A673 (cell line): Measurements from ENCODE around the gene ADAMTS10. TPM values are rescaled to one million over a fixed set of nuclear protein-coding genes. Genes with fewer than 3 reads are reported as not detected.

Experiments
- BruUV-seq: library from RNA; stranded (reverse); fragments of 400-500 nt; replicated peaks from 2 replicates; lab custom pipeline; 2021; lab: Mats Ljungman, UMichigan
- CTCF ChIA-PET: fragments of 300-600 bp; sonication (Branson Sonifier 250); formaldehyde crosslinking; loops from one replicate; lab custom pipeline; 2022; ENCODE audit warnings: antibody characterized with exemption; lab: Charles Lee
- POLR2A ChIA-PET: fragments of 300-600 bp; sonication (Branson Sonifier 250); formaldehyde crosslinking; loops from one replicate; lab custom pipeline; 2022; ENCODE audit warnings: antibody characterized with exemption; ENCODE audit not compliant: low non-redundant PET; lab: Charles Lee
- DNase-seq: peaks from one replicate; pipeline ENCODE4 v3.0.0-alpha.2; 2015; ENCODE audit warnings: low spot score
- H3K27ac ChIP-seq: fragments of 200-600 bp; sonication (generic); 2 replicates; pipeline ENCODE4 v1.5.1; 2016; ENCODE audit warnings: mixed run types, low read depth, mild to moderate bottlenecking, mixed read lengths, antibody characterized with exemption, low read length; ENCODE audit not compliant: poor library complexity, severe bottlenecking
- H3K27me3 ChIP-seq: fragments of 200-600 bp; sonication (generic); replicated peaks from 2 replicates; pipeline ENCODE4 v1.6.1; 2017; ENCODE audit warnings: mixed run types, low read depth, mild to moderate bottlenecking, mixed read lengths, antibody characterized with exemption, low read length; ENCODE audit not compliant: insufficient read depth, poor library complexity
- H3K36me3 ChIP-seq: fragments of 200-600 bp; sonication (generic); 2 replicates; pipeline ENCODE4 v1.6.1; 2016; ENCODE audit warnings: mixed run types, mild to moderate bottlenecking, mixed read lengths, antibody characterized with exemption, low read length; ENCODE audit not compliant: insufficient read depth, poor library complexity, severe bottlenecking
- H3K4me1 ChIP-seq: fragments of 200-600 bp; sonication (generic); 2 replicates; pipeline ENCODE4 v1.6.1; 2017; ENCODE audit warnings: mixed run types, mild to moderate bottlenecking, mixed read lengths, antibody characterized with exemption, low read length; ENCODE audit not compliant: insufficient read depth, poor library complexity, severe bottlenecking
- H3K4me3 ChIP-seq: fragments of 200-600 bp; sonication (generic); 2 replicates; pipeline ENCODE4 v1.5.1; 2016; ENCODE audit warnings: low read depth, mixed run types, mild to moderate bottlenecking, mixed read lengths, low read length; ENCODE audit not compliant: poor library complexity, severe bottlenecking
- H3K9me3 ChIP-seq: fragments of 200-600 bp; sonication (generic); 2 replicates; pipeline ENCODE4 v1.6.1; 2016; ENCODE audit warnings: mixed run types, low read depth, mild to moderate bottlenecking, mixed read lengths, antibody characterized with exemption, low read length; ENCODE audit not compliant: poor library complexity, severe bottlenecking
- CTCF ChIP-seq: fragments of 300-800, 200-600 bp; sonication (generic); conservative IDR thresholded peaks from 2 replicates; pipeline ENCODE4 v1.5.1; 2017; ENCODE audit warnings: low read depth, mild to moderate bottlenecking, antibody characterized with exemption, low read length, moderate library complexity, mixed read lengths
- EZH2 ChIP-seq: fragments of 200-600 bp; sonication (generic); IDR thresholded peaks from 2 replicates; pipeline ENCODE4 v1.6.1; 2017; ENCODE audit warnings: borderline replicate concordance, low read depth, mild to moderate bottlenecking, mixed read lengths, antibody characterized with exemption, low read length; ENCODE audit not compliant: poor library complexity, severe bottlenecking
- intact Hi-C: fragments of 100-400 bp; cut with micrococcal nuclease; formaldehyde crosslinking; loops from one replicate; pipeline ENCODE4 v1.10.0; 2022; ENCODE audit not compliant: unreplicated experiment
- total RNA-seq: library from RNA; stranded (reverse); gene quantifications from 2 replicates; pipeline ENCODE4 v1.2.3, GENCODE V29; 2021

The ADAMTS10 gene
- total RNA-seq, 1 experiment from 2014 or later = 29.5 TPM

GRCh38 chr19:8600816-8601215 is 9.7 kb downstream of the ADAMTS10 start:
- TF ChIP-seq EZH2 = no peak
- no peak for TF ChIP-seq CTCF
- no peaks in the 10 kb centered on the region for H3K4me1 ChIP-seq
- DNase-seq = no peak
- no peaks in the 10 kb centered on the region for H3K27me3 ChIP-seq
- peaks cover 24% of the 10 kb centered on the region for H3K36me3 ChIP-seq
- BruUV-seq = no TSS peak
- peaks cover 6% of the 10 kb centered on the region for H3K9me3 ChIP-seq
- H3K27ac ChIP-seq = no peak overlapping the region
- intact Hi-C loops = no loop called here
- ChIA-PET POLR2A (no interaction called here), CTCF (interaction anchor here (0.5 kb wide), 1 partner anchor 922 kb away, joined by 4 read pairs; no protein-coding TSS in a partner anchor)
- no peak overlapping the region for H3K4me3 ChIP-seq

GRCh38 chr19:8600064-8600463 is 10.5 kb downstream of the ADAMTS10 start:
- POLR2A ChIA-PET = no interaction called here
- Histone ChIP-seq H3K36me3 (peaks cover 24% of the 10 kb centered on the region), H3K9me3 (peaks cover 6% of the 10 kb centered on the region), H3K27me3 (no peaks in the 10 kb centered on the region), H3K4me3 (no peak overlapping the region), H3K4me1 (no peaks in the 10 kb centered on the region), H3K27ac (no peak overlapping the region)
- intact Hi-C loops = no loop called here
- no peak for TF ChIP-seq CTCF
- no peak for TF ChIP-seq EZH2
- BruUV-seq = no TSS peak
- CTCF ChIA-PET = no interaction called here
- DNase-seq = no peak

GRCh38 chr19:8596168-8596567 is 14.3 kb downstream of the ADAMTS10 start:
- ChIA-PET POLR2A (no interaction called here), CTCF (interaction anchor here (0.7 kb wide), 1 partner anchor 728 kb away, joined by 8 read pairs; no protein-coding TSS in a partner anchor)
- peaks cover 5% of the 10 kb centered on the region for H3K36me3 ChIP-seq
- TF ChIP-seq EZH2 = no peak
- TF ChIP-seq CTCF = no peak
- no peak overlapping the region for H3K27ac ChIP-seq
- peaks cover 5% of the 10 kb centered on the region for H3K4me1 ChIP-seq
- H3K4me3 ChIP-seq = no peak overlapping the region
- no TSS peak for BruUV-seq
- no peaks in the 10 kb centered on the region for H3K27me3 ChIP-seq
- intact Hi-C loops = no loop called here
- no peak for DNase-seq
- H3K9me3 ChIP-seq = no peaks in the 10 kb centered on the region
